HG03135 (cell line): ENCODE data around the gene NKD1.
A peak's percentile ranks its signal among the peaks of the same experiment; 100 is the strongest.

Experiments used
- ATAC-seq: cut with Tn5 transposase; IDR thresholded peaks from one replicate; pipeline ENCODE4 v1.9.1; 2021; ENCODE audit warnings: mild to moderate bottlenecking, moderate library complexity; ENCODE audit not compliant: unreplicated experiment

The NKD1 gene

DNA sequence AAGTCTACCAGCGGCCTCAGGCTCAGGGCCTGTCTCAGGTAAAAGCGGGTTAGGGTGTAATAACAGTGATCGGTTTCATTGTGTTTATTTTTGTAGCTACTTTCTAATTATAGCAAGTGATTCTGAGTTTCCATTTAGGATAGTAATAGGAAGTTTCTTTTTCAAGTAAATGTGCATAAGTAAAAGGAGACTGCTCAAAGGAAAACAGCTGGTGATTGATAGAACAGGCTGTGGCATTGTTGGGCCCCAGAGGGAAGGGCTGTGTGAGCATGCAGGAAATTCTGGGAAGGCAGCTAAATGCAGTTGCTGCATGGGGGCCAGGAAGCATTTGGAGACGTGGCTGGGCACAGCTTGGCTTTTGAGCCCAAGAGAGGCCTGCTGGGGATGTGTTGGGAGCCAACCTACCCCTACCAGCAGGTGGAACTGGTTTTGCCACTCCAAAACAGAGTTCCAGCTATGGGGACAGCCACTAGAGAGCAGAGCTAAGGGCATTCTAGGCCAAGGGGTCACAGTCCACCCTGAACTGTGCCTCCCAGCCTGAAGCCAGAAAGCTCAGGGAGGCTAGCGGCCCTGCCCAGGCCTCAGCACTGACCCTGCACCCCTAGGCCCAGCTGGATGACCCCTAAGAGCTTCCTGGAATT, 120.3 kb downstream of the NKD1 start:
- ATAC-seq, result no peak

DNA sequence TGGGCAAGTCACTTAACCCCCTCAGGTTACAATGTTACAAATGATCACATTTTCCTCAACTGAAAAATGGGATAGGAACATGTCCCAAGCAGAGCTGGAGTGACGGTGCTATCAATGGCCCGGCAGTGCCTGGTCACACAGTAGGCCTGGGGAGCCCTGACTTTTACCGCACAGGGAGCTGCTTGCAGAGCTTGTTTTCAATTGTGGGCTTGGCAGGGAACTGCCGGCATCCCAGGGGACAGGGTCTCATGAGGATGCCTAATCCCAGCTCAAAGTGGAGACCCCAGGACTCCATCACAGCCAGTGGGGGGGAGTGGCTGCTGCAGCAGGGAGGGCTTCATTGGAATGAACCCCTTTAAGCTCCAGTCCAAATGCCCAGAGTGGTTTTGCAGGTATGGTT, 121.5 kb downstream of the NKD1 start:
- ATAC-seq, result no peak

DNA sequence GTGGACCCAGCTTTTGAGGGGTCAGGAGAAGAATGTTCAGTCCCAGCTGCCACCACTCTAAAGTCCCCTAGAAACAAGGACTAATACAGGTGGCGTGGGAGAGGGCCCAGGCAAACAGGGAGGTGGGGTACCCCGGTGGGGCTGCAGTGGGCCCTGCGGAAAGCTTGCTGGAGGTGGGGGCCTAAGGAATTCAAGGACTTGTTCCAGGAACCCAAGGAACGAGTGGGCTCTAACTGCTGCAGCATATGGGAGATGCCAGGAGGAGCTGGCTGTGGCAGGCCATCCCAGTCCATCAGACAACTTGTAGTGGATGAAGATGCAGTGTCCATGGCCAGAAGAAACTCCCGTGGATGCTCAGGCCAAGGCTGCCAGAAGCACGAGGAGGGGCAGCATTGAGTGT, 122.3 kb downstream of the NKD1 start:
- ATAC-seq, result no peak

DNA sequence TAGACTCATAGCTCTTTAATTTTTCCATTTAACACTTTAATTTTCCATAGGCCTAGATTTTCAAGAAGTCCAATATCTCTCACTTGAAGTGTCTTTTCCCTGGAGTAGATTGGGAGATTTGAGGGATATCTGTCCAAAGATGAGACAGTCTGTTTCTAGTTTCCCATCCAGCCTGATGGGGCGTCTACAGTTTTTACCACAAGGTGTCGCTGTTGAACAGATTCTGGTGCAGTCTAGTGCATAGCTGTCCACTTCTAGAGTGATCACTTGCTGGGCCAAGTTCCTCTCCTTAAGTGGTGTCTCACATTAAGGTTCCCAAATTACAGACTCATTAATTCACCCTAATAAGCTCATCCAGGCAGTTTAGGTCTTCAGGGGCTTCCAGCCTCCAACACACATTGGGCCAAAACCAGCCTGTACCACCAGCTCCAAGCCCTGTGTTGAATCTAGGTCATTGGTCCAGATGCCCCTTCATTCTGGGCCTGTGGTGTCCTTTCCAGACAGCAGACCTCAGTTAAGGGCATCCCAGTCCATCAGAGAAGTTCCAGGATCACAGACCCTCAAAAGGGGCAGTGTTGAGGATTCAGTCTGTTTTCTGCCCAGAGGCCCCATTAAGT, 123.6 kb downstream of the NKD1 start:
- no peak for ATAC-seq

DNA sequence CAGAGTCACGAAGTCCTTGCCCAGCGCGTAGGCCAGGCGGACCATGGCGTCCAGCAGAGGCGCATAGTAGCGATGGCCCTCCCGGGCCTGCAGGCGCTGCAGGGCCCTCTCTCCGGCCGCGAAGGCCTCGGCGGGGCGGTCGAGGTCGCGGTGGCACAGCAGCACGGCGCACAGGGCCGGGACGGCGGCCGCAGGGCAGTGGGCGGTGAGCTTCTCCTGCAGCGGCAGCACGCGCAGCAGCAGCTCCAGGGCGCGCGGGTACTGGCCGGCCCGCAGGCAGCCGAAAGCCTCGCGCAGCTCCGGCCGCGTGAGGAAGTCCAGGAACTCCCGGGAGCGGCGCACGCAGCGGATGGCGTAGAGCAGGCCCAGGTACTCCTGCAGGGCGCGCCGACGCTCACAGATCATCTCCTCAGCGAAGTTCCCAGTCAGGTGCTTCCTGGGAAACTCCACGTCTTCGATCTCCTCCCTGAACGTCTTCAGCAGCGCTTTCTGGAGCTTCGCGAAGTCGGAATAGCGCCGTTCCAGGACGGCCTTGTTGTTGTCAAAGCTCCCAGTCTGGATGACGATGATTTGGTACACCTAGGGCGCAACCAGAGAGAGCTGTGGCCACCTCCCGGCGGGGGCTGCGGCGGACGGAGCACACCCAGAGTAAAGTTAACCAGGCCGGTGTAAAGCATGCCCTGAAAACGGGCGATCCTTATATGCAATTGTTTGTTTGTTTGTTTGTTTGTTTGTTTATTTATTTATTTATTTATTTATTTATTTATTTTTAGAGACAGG, 125.5 kb downstream of the NKD1 start:
- no peak for ATAC-seq

DNA sequence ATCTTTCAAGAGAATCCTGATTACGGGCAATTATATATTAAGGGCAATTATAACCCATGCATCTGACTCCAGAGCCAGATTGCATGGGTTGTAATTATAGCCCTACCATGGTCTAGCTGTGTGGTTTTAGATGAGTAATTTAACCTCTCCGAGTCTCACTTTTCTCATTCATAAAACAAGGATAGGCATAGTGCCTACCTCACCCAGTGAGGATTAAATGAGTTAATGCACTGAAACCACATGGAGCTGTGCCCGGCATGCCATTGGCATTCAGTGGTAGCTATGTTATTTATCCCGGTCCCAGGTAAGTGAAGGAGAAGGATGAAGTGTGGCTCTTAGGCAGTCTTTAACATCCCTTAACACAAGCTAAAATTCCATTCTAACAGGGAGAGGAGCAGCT, 126.6 kb downstream of the NKD1 start:
- ATAC-seq, result no peak

DNA sequence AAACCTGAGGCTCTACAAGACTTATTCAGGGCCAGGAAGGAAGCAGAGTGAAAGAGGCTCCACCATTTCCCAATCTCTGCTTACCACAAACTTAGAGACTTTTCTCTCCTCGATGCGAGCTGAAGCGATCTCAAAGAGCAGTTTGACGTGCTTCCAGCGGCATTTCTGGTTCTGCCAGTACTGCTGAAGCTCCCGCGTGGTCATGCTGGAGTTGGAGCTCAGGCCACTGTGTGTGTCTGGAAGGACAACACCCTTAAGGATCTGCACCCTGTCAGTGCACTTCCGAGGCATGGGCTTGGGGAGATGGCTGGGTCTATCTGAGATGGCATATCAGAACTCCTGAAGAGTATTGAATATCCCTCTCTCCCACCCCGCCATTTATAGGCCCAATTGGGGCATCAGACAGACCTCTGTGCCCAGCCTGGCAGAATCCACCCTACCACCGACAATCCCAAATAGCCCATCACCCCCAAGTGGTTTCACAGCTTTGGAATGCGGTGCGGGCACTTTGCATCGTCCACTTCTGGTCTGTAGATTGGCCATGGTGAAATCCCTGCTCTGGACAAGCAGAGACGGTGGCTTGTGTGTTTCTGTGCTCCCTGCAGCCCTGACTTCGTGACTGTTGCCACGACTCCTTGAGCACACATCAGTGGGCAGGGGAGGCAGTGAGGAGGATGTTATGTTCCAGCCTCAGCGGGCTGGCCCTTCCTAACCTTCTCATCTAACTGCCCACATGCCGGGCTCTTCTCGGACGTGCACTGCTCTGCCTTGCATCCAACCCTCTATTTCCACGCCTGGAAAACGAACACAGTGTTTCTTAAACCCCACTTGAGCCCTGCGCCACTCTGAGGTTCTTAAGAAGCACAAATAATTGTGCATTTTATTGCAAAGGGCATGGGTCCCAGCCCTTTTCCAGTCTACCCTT, 127.8 kb downstream of the NKD1 start:
- no peak for ATAC-seq

DNA sequence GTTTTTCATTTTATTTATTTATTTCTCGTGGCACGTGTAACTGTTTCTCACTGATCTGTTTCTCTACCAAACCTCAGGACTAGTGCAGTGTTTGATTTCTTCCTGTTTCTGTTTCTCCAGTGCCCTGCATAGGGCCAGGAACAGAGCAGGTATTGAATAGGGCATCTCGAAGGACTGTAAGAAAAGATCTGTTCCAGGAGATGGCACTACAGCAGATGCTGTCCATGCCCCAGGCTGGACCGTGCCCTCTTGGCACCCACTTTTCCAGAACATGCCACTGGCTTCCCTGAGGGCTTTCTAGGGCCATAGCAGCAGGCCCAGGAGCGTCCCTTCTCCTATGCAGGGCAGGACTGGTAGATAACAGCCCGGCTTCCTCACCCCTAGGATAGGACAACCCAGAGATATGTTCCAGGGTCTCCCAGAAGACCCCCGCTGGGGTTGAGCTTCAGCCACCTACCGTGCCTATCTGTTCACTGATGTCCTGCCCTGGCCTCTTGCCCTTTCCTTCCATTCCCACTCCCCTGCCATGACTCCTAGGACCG, 128.6 kb downstream of the NKD1 start:
- ATAC-seq, result no peak

DNA sequence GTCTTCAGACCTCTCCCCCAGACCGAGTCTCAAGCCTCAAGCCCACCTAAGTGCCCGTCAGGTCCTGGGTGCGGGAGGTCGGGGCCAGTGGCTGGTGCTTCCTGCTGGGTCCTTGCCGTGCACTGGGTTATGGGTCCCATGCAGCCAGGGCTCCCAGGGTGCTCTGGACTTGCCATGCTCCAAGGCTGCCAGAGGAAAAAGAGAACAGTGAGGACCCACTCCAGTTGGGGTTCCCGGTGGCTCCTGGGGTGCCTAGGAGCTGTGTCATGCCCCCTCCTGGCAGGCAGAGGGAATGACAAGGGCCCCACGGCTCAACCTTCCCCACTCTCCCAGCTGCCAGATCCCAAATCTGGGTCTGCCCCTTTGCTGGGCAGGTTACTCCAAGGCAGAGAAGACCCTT, 129.2 kb downstream of the NKD1 start:
- ATAC-seq, result no peak

DNA sequence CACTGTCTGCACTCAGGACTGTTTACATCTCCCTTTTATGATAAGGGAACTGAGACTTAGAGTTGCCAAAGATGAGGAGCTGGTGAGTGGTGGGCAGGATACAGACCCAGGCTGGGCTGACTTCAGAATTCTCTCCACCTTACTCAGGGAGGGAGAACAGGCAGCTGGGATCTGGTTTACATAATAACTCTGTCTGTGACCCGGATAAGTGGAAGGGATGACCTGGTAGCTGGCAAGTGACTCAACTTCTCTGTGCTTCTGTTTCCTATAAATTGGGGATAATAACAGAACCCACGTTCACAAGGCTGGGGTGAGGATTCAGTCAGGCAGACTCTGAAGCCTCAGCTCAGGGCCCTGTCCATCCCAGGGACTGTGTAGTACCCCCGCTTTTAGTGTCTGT, 130.3 kb downstream of the NKD1 start:
- ATAC-seq, result no peak

DNA sequence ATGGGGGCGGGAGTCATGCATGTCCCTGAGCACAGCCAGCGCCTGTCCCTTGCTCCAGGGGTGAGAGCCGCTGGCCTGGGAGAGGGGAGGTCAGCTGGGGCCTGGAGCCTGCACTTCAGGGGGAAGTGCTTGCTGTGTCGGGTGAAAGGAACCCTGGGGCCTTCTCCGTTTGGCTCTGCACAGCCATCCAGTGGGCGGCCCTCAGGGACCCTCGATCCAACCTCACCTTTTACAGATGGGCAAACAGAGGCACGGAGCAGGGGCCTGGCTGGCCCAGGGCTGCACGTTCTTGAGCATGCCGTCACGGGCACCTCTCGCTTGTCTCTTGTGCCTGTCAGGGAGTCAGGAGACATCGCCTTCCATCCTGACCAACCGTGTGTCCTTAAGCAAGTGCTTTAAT, 131.1 kb downstream of the NKD1 start:
- ATAC-seq, result no peak

DNA sequence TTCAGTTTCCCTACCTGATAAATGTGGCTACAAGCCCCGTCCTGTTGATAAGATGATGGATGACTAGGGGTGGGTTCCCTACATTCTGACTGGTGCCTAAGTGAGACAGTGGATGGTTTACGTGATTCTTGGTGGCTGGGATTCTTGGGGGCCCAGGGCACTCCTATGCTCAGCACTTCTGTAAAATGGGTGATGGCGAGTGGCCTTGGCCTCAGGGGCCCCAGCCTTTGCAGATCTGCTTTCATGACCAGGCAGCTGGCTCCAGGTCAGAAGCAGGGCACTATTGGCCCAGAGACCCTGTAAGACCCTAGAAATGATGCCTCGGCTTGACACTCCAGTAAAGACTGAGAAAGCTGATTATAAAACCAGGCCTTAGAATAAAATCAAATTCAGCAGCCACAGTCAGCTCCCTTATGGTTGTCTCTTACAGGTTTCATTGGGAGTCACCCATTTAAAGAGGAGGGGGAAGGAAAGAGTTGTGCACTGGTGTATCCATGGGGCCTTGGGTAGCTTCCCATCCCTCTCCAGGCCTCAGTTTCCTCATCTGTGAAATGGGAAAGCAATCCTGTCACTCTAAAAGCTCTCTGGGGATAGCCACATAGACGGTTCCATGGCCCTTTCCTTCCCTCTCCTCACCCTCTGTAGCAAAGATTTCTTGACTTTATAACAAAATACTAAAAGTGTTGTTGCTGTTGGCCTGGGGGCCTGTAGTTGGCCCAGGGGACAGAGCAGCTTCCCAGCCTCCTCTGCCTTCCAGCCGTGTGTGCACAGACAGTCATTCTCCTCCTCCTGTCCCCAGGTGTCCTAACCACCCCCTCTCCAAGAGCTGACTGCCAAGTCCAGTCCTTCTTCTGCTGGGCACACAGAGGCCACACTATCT, 131.7 kb downstream of the NKD1 start:
- no peak for ATAC-seq

DNA sequence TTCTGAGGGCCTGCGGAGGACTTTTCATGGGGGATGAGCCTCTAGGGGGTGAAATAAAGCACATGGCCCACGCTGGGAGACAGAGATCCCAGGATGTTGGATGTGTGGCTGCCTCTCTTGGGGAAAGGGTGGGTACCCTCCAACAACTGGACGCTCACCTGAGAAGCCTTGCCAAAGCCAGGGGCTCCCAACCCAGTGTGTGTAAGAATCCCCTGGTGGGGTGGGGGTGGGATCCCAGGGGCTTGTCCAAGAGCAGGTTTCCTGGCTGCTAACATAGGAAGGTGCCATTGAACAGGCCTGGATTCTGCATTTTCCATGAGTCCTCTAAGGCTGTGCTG, 132.3 kb downstream of the NKD1 start:
- ATAC-seq, result no peak

DNA sequence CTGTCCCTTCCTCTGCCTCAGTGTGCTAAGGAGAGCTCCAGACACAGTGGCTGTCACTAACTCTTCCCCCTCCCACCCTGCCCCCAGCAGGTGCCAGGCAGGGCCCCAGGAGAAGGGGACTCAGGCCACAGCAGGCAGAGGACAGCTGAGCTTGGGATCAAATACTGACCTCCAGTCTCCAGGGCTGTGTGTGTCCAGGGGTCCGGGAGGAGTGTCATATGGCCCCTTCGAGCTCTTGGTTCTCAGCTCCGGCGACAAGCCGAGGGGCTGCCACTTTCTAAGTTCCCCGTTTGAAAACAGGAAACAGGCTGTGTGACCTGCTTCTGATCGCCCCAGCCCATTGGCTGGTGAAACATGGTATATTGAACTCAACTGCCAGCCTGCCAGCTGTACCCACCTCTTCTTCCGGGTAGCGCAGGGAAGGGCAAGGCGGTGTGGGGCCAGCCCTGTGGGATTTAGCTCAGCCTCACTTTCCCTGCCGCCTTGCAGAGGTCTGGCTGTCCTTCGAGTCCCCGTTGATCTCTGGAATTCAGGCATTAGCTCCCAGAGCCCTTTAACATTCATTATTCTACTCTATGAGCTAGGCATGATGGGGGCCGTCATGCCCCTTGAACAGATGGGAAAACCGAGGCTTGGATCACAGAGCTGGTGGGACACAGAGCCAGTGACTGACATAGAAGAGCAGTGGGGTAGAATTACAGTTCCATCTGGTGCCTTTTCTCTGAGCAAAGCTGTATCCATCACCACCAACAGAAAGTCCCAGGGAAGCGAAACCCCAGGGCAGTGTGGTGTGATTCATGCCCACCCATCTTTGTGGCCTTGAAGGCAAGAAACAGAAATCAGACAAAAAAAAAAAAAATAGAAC, 133.1 kb downstream of the NKD1 start, which contains the start of gene SNX20:
Gene SNX20 (minus strand): TSS at position 292 of the 865 bp plus-strand sequence. CDS start 3,786 bp downstream, outside the sequence.
- ATAC-seq, result peak; percentile 50

DNA sequence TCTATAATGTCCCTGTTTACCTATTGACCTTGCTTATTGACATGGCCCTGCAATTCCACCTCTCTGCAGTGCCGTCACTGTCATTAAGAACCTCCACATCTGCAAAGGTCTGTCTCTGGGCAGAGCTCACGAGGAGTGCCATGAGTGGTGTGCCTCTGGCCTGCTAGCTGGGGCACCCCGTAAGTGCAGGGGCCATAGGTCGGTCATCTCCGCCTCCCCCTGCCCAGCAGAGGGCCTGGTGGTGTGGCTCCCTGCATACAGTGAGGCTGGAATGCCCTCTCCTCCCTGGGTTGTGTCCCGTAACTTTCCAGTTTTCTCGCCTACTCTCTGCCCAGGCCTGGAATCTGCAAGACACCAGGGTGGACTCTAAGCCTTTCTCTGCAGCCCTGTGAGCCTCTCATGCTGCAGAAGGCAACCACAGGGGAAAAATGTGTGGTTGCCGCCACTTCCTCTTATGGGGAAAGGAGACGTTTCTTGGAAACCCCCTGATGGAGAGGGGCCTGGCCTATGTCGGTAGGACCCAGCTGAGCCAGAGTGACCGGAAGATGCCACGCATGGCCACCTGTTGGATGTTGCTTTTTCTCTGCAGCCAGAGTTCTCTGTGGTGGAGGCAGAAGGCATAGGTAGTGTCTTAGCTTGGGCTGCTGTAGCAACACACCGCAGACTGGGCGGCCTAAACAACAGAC, 135.6 kb downstream of the NKD1 start:
- peak; percentile 58 for ATAC-seq

DNA sequence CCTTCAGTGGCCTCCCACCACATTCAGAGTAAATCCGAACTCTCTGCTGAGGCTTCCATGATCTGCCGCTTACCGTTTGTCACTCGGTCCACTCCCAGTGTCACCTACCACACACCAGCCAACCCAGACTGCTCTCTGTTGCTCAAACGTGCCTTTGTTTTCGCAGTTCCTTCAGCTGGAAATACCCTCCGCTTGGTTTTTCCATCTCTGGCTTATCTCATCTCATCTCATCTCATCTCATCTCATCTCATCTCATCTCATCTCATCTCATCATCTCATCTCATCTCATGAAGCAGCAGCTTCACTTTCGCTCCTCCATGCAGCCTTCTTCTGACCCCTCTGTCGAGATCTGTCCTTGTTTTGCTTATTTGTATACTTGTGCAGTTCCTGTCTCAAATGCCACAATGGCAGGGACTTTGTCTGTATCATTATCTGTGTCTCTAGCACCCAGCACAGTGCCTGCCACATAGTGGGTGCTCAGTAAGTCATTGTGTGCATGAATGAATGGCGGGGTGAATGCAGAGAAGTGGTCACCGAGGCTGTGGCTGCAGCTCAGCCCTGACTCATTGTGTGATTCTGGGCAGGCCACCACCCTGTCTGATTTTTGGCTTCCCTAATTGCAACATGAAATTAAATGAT, 136.7 kb downstream of the NKD1 start:
- no peak for ATAC-seq

DNA sequence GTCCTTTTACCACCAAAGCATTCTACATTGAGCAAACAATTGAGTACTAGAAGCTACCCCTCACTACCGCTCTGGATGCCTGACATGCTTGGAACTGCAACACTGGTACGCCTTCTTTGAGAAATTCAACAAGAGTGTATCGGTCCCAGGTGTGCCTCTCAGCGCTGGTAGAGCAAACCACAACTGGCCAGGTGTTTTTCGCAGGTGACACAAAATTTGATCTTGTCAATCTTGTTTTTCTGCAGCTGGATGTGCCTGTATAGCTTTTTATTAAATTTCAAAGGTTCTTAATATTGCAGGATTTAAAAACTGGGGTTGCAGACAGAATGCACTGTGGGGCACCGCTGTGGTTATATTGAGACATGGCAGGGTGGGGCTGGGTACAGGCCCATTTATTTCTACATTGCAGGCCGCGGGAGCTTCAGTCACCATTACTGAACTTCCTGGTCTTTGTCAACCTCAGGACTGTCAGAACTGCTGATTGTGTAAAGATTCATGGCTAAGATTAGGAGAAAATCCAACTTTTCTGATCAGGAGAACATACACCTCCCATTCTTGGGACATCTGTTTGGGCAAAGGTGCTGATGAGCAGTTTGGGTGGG, 137.4 kb downstream of the NKD1 start:
- no peak for ATAC-seq

DNA sequence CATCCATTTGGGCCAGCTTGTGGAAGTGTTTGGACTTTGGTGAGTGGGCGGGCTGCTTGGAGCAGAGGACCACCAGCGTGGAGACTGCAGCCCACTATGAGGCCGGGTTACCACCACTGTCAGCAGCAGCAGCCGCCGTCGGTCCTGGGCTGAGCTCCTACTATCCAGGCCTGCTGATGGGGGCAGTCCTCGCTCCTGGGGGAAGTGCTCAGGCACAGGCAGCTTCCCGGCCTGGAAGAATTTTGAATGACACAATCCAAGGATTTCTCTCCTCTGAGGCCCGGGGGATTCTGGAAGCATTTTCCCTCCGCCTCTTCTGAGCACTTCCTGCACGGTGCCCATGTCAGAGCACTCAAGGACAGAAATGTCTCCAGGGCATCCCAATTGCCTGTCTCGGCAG, 139.9 kb downstream of the NKD1 start:
- no peak for ATAC-seq
